Right lobe of liver (tissue), 6 donors: ENCODE measurements around the gene CIROP. TPM values are rescaled to one million over a fixed set of nuclear protein-coding genes. Genes with fewer than 3 reads are reported as not detected.

Experiments used
- ATAC-seq, 4 donors: fragments of 200-7000 bp; cut with Tn5 transposase; one replicate each; pipeline ENCODE4 v1.9.1; 2020; ENCODE audit warnings: mild to moderate bottlenecking in 4 of 4, moderate library complexity in 4 of 4
- DNase-seq, 3 donors: peaks; one replicate each; pipeline ENCODE4 v3.0.0-alpha.2; 2020
- H3K27ac ChIP-seq, 3 donors: fragments of 200-600 bp; one replicate each; pipeline ENCODE4 v1.8.0; 2022
- H3K27me3 ChIP-seq, 2 donors: fragments of 200-600 bp; one replicate each; pipeline ENCODE4 v1.8.0; 2022
- H3K36me3 ChIP-seq, 4 donors: fragments of 200-600 bp; sonication (generic) in 1 of 4; one replicate each; pipeline versions ENCODE4 v1.5.1 to v1.8.0; 2017 to 2022; ENCODE audit warnings: control low read depth in 1 of 4
- H3K4me1 ChIP-seq, 4 donors: fragments of 200-600 bp; sonication (generic) in 1 of 4; one replicate each; pipeline versions ENCODE4 v1.5.1 to v1.8.0; 2017 to 2022; ENCODE audit warnings: control low read depth in 1 of 4
- H3K4me3 ChIP-seq, 3 donors: fragments of 200-600 bp; one replicate each; pipeline ENCODE4 v1.8.0; 2022
- H3K9me3 ChIP-seq, 4 donors: fragments of 200-600 bp; sonication (generic) in 1 of 4; one replicate each; pipeline versions ENCODE4 v1.5.1 to v1.8.0; 2017 to 2022; ENCODE audit warnings: control low read depth in 1 of 4
- CTCF ChIP-seq, 4 donors: fragments of 200-600 bp in 3 of 4; fragments of 450-650 bp in 1 of 4; IDR thresholded peaks; one replicate each; pipeline versions ENCODE4 v1.5.1 to v1.8.0; 2016 to 2022; ENCODE audit warnings: antibody characterized with exemption in 4 of 4, mild to moderate bottlenecking in 2 of 4
- POLR2A ChIP-seq: fragments of 450-650 bp; IDR thresholded peaks from one replicate; pipeline ENCODE4 v1.6.1; 2017; ENCODE audit warnings: antibody characterized with exemption, mild to moderate bottlenecking
- WGBS: methylation state at CpG from one replicate; pipeline ENCODE4 v1.1.6; 2018; ENCODE audit warnings: low coverage, low lambda C conversion rate; ENCODE audit not compliant: insufficient coverage; ENCODE audit errors: missing lambda C conversion rate; 5-methylcytosine and 5-hydroxymethylcytosine counted together
- intact Hi-C, 2 donors: fragments of 100-400 bp; cut with DNase I; formaldehyde crosslinking; loops; one replicate each; pipeline versions ENCODE4 v1.11.2 to v1.14.1; 2022
- total RNA-seq, 6 experiments: library from RNA; depleted of rRNA in 2 of 6; stranded (reverse); fragments of >200 nt in 2 of 6; fragmentation: NEBNext Ultra II Directional in 3 of 6; extraction: Animal tissue kit (Norgen Biotek cat#: 25700) in 3 of 6; gene quantifications; one replicate each; pipeline versions ENCODE4 v1.1.0 to v1.2.4, GENCODE V29; 2016 to 2023
- donor health status: DM: no; HTN: yes; CAD: no.
- donor health status: DM: no; HTN: no; CAD: no.
- donor health status: DM: no; HTN: no; CAD: no.
- donor health status: DM: no; HTN: yes; CAD: no.
- donor health status: DM: no; HTN: yes; CAD: no.

The CIROP gene
- total RNA-seq, 6 experiments from 2014 or later: not detected

GRCh38 chr14:23128969-23129758 is 24.4 kb upstream of the CIROP start:
- H3K36me3 ChIP-seq: no peaks in the 10 kb centered on the region
- H3K4me3 ChIP-seq: no peak overlapping the region
- no peak for DNase-seq
- no peaks in the 10 kb centered on the region for H3K9me3 ChIP-seq
- no peak overlapping the region for H3K27ac ChIP-seq
- H3K27me3 ChIP-seq: no peaks in the 10 kb centered on the region
- peak; percentile 43 to 56 (median 48) for ATAC-seq
- no peaks in the 10 kb centered on the region for H3K4me1 ChIP-seq
- TF ChIP-seq CTCF (IDR thresholded peaks at IDR 0.05) (no peak), POLR2A (no peak)
- intact Hi-C loops: loop anchor here (5.0 to 10.0 kb wide), 2 partner anchors 58 to 256 kb away; no protein-coding TSS in a partner anchor
- WGBS: 67% methylated on average over 5 of the region's 7 CpGs

GRCh38 chr14:23127861-23128260 is 23.1 kb upstream of the CIROP start:
- no peaks in the 10 kb centered on the region for H3K9me3 ChIP-seq
- intact Hi-C loops: loop anchor here (5.0 to 10.0 kb wide), 2 partner anchors 59 to 257 kb away; no protein-coding TSS in a partner anchor
- TF ChIP-seq CTCF (IDR thresholded peaks at IDR 0.05) (no peak), POLR2A (no peak)
- H3K27me3 ChIP-seq: no peaks in the 10 kb centered on the region
- H3K4me1 ChIP-seq: no peaks in the 10 kb centered on the region
- ATAC-seq (no peak), DNase-seq (no peak)
- H3K27ac ChIP-seq: no peak overlapping the region
- H3K36me3 ChIP-seq: no peaks in the 10 kb centered on the region
- WGBS: no CpG with 5 or more reads among the region's 3 CpGs
- H3K4me3 ChIP-seq: no peak overlapping the region

GRCh38 chr14:23126548-23127278 is 21.9 kb upstream of the CIROP start:
- Histone ChIP-seq H3K27ac (no peak overlapping the region), H3K27me3 (no peaks in the 10 kb centered on the region), H3K9me3 (no peaks in the 10 kb centered on the region), H3K4me1 (no peaks in the 10 kb centered on the region), H3K4me3 (no peak overlapping the region), H3K36me3 (no peaks in the 10 kb centered on the region)
- DNase-seq: no peak
- TF ChIP-seq CTCF (IDR thresholded peaks at IDR 0.05) (no peak), POLR2A (no peak)
- intact Hi-C loops: loop anchor here (5.0 to 10.0 kb wide), 2 partner anchors 61 to 258 kb away; no protein-coding TSS in a partner anchor
- ATAC-seq: no peak
- 100% methylated on average over 1 of the region's 8 CpGs for WGBS

- Histone ChIP-seq H3K4me1 (no peaks in the 10 kb centered on the region), H3K27me3 (no peaks in the 10 kb centered on the region), H3K9me3 (no peaks in the 10 kb centered on the region), H3K27ac (no peak overlapping the region), H3K36me3 (no peaks in the 10 kb centered on the region), H3K4me3 (no peak overlapping the region)
- TF ChIP-seq CTCF (IDR thresholded peaks at IDR 0.05): no peak
- no peak for TF ChIP-seq POLR2A
- DNase-seq (no peak), ATAC-seq (no peak)
- WGBS: 59% methylated on average over 4 of the region's 9 CpGs
- intact Hi-C loops: loop anchor here (5.0 to 10.0 kb wide), 2 partner anchors 61 to 259 kb away; no protein-coding TSS in a partner anchor
These were observed 21.2 kb upstream of the CIROP start for GRCh38 chr14:23125933-23126524.
